GM19351 (cell line): ENCODE measurements around the gene HSD17B4.
"Not testable (repeated sequence)": the region's sequence is repeated elsewhere in the genome, so short reads cannot be mapped to it uniquely, and the experiment has no call there.

ENCODE experiments used
- ATAC-seq: cut with Tn5 transposase; IDR thresholded peaks from one replicate; pipeline ENCODE4 v1.9.1; 2021; ENCODE audit warnings: mild to moderate bottlenecking, moderate library complexity; ENCODE audit not compliant: unreplicated experiment

HSD17B4 gene

DNA sequence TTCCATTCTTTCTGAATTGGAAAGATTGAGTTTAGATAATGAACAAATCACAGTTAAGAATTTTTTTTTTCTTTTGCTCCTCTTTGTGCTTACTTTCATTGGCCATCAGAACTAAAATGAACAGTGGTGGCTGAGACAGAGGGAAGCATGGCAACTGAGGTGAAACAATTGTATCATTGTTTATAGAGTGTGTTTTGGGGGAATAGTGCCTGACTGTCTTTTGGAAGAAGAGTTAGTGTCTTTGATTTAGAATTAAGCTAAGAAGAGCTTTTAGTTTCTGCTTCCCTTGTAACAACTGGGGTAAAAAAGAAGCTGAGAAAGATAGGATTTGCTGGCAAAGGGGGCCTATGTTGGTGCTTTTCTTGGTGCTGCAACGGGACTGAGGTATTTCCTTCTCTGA lies 24.0 kb downstream of the HSD17B4 start:
- no peak for ATAC-seq

GRCh38 chr5:119478781-119479180 lies 26.5 kb downstream of the HSD17B4 start:
- ATAC-seq = no peak

DNA sequence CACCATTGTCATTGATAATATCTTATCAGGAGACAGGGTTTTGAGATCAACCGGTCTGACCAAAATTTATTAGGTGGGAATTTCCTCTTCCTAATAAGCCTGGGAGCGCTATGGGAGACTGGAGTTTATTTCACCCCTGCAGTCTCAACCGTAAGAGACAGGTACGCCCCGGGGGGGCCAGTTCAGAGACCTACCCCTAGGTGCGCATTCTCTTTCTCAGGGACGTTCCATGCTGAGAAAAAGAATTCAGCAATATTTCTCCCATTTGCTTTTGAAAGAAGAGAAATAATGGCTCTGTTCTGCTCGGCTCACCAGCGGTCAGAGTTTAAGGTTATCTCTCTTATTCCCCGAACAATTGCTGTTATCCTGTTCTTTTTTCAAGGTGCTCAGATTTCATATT lies 28.3 kb downstream of the HSD17B4 start:
- not testable (repeated sequence) for ATAC-seq

DNA sequence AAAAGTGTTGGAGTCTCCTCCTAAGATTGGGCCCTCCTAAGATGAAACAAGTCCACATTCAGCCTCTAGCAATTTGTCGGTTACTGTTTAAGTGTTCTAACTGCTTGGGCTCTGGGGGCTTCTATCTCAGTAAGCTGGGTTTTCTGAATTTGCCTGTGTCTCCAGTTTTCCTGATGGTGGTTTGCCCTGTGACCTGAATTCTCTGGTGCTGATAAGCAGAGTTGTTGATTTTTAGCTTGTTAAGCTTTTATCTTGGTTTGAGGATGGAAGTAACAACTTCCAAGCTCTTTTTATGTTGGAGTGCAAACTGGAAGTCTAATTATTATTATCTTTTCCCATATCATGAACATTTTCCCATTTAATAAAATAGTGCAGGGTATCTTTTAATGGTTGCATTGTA lies 30.9 kb downstream of the HSD17B4 start:
- no peak for ATAC-seq

- no peak for ATAC-seq
Observed at GRCh38 chr5:119484884-119485283, 32.6 kb downstream of the HSD17B4 start.

GRCh38 chr5:119501671-119502179 lies 49.4 kb downstream of the HSD17B4 start:
- ATAC-seq = no peak

- not testable (repeated sequence) for ATAC-seq
Observed at GRCh38 chr5:119503939-119504338, 51.6 kb downstream of the HSD17B4 start.

DNA sequence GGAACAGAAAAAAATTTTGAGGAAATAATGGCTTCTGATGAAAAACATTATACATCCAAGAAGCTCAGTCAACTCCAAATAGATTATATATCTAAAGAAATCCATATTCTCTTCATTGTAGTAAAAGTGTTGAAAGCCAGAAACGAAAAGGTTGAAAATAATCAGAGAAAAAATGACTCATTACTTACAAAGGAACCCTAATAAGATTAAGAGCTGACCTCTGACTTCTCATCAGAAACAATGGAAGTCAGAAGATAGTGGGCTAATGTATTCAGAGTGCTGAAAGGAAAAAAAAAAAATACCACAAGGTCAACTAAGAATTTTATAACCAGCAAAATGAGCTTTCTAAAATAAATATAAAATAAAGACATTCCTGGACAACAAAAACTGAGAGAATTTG lies 60.0 kb downstream of the HSD17B4 start:
- ATAC-seq = no peak

DNA sequence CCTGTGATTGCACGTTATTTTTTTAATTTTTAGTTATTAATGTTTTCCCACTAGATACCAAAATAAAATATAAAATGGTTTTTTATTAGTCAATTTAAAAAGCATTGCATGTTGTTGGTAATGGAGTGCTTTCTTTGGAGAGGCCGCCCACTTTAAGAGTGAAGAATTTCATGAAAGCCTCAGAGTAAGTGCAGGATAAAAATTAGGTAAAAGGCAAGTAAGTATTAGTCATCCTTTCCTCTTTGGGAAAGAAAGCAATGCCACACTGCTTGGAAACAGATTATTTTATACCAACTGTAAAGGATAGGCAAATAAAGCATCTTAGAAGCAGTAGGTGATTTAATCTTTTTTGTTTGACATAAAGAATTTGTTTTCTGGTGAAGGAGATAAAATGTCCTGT lies 62.9 kb downstream of the HSD17B4 start:
- no peak for ATAC-seq

- ATAC-seq = not testable (repeated sequence)
Observed at GRCh38 chr5:119517115-119517514, 64.8 kb downstream of the HSD17B4 start.

GRCh38 chr5:119521232-119521631 lies 68.9 kb downstream of the HSD17B4 start:
- no peak for ATAC-seq

DNA sequence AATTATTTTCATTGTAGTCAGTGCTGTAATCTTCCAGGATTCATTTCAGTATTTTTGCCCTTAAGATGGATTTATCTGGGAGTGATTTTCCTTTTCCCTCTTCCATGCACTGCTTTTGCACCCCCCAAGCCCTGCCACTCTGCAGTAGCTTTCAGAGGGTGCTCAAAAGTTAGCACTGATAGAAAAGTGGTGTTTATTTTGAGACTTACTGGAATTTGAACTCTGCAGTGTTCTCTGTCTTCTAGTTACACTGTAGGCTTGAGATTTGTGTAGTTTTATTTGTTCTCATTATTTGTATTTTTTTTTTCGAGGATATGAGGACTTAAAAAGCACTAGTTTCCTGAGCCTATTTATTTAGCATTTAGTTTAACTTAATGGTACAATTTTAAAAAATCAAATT lies 70.5 kb downstream of the HSD17B4 start:
- no peak for ATAC-seq

DNA sequence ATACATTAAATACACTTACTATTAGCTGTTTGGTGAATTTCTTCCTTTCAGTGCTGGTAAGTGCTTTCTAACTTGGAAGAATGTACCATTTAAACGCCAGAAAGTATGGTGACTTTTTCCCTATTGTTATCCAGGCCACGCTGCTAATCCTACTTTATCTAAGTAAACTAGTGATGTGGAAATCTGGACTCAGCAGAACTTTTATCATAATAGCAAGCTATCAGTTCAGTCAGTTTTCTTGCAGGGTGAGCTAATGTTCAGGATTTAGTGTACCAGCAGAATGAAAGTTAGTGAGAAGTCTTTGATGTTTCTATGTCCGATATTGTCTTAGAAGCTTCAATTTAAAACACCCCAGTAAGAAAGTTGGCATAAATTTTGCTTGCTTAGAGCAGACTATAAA lies 72.2 kb downstream of the HSD17B4 start:
- ATAC-seq = no peak

DNA sequence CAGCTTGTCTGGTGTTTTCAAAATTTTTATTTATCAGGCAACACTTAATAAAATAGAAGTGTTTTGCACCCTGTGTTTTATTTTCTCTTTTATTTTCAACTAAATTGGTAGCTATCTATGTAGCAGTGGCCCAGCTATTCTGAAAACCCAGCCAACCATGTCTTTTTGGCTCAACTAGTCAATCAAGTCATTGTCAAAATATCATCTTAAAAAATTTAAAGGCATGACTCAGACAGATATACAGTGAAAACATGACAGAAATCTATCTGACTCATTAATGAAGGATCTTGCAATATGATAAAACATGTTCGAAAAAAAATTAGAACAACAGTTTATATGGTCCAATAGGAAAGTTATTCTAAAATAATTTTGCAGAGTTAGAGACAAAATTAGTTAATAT lies 75.1 kb downstream of the HSD17B4 start:
- ATAC-seq = no peak

DNA sequence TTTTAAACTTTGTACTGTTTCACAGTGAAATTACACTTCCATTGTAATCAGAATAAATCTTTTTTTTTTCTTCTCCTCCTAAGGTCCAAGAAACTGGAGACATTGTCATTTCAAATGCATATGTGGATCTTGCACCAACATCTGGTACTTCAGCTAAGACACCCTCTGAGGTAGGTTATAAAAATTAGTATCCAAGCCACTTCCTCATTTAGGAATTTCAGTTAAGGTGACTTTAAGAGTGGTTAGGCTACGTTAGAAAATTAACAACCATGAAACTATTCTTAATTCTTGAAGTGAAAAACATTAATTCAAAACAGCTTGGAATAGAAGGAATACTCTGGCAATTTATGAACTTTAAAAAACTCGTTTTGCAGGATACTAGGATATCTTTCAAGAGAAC lies 77.5 kb downstream of the HSD17B4 start:
- no peak for ATAC-seq

DNA sequence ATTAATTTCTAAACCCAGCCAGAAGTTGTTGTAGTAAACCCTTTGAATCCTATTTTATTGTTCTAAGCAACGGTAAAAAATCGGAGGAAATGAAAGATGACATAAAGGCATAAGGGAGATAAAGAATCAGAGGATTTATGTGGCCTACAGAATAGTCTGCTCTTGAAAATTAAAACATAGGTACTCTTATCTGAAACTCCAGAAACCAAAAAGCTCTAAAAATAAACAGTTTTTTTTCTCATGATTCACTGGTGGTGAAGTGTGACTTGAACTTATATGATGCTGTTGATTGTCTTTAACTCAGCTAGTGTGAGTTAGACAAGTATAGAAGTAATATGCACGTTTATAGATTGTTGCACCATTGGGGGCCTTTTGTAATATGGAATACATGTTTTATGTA lies 80.3 kb downstream of the HSD17B4 start:
- ATAC-seq = no peak

DNA sequence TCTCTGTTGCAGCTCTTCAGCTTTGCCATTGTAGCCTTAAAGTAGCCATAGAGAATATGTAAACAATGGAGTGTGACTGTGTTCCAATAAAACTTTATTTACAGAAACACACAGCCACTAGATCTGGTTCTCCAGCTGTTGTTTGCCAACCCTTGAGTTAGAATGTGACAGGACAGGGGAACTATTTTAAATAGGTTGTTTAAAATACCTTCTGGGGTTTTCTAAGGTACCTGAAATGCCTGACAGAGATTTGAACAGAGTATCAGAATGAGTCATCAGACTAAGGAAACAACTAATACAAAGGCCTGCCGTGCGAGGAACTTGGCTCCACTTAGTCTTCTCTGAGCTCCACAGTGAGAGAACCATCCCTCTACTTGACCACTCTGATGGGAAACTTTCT lies 85.4 kb downstream of the HSD17B4 start:
- ATAC-seq = peak; percentile 100

GRCh38 chr5:119541716-119542115 lies 89.4 kb downstream of the HSD17B4 start:
- no peak for ATAC-seq

DNA sequence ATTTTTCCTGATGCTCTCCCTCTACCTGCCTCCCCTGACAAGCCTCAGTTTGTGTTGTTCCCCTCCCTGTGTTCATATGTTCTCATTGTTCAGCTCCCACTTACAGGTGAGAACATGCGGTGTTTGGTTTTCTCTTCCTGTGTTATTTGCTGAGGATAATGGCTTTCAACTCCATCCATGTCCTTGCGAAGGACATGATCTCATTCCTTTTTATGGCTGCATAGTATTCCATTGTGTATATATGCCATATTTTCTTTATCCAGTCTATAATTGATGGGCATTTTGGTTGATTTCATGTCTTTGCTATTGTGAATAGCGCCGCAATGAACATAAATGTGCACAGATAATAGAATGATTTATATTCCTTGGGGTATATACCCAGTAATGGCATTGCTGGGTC lies 99.5 kb downstream of the HSD17B4 start:
- ATAC-seq = no peak

DNA sequence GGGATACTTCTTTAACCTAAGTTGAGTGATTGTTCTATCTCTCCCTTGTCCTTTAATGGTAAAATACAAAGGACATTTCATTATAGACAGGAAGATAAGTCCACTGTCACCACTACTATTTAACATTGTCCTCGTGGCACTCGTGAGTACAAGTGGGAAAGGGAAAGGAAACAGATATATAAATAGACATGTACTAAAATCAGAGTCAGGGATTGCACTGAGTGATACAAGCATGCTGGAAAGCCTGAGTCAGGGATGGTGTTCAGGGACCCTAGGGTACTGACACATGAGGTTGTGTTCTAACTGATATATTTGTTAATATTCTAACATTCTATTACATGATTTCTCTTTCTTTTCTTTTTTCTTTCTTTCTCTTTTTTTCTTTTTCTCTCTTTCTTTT lies 102.3 kb downstream of the HSD17B4 start:
- ATAC-seq = no peak

- no peak for ATAC-seq
Observed at GRCh38 chr5:119570910-119571309, 118.6 kb downstream of the HSD17B4 start.

GRCh38 chr5:119578937-119579336 lies 126.6 kb downstream of the HSD17B4 start:
- ATAC-seq = peak; percentile 84

DNA sequence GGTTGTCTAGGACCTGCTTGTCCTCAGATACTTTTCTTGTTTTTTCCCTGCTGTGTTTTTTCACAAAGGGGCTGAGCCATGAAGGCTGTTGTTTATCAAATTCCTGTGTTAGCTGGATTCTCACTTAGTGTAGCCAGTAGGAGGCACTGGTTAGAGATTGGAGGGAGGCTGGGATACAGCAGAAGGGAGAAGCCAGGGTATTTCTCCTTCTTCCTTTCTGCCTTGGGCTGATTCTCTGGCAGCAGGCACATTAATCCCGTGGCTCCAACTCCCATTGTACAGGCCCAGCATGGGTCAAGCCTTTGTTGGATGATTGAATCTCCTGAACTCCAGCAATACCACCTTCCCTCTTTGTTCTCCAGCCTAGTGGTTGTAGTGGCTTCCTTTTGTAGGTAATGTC lies 130.7 kb downstream of the HSD17B4 start:
- ATAC-seq = no peak

DNA sequence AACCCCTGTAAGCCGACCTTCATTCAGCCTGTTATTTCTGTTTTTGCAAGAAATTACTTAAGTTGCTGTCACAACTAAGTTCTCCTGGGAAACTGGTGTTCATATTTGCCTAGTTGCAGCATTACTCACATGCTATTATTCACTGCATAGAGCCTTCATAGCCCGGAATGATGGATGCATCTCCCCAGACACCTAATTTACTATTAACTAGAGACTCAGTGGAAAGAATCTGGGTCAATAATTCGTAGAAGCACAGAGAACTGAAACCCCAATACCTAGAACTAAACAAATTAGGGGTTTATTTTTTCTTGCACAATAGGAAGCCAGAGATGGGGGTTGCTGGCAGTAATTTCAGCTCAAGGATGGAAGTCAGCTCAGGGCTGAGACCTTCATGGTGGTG lies 131.4 kb downstream of the HSD17B4 start:
- peak; percentile 65 for ATAC-seq
